Stomach (tissue), 9 donors: ENCODE measurements around the gene KRTAP10-3. TPM values are rescaled to one million over a fixed set of nuclear protein-coding genes. Genes with fewer than 3 reads are reported as not detected.

Experiments
- DNase-seq, 2 donors: peaks; one replicate each; pipeline versions ENCODE4 v3.0.0 to v3.0.0-alpha.2; 2013 to 2019
- H3K27ac ChIP-seq, 5 donors: fragments of 200-600 bp in 4 of 5; sonication (generic) in 4 of 5; one replicate each; pipeline ENCODE4 v1.5.1; 2013 to 2019; ENCODE audit warnings: mild to moderate bottlenecking in 1 of 5, moderate library complexity in 1 of 5
- H3K27me3 ChIP-seq, 3 donors: fragments of 200-600 bp; sonication (generic); one replicate each; pipeline ENCODE4 v1.5.1; 2017 to 2019; ENCODE audit warnings: mixed run types in 1 of 3
- H3K36me3 ChIP-seq, 4 donors: fragments of 200-600 bp; sonication (generic); 1 replicate in 3 of 4; 2 replicates in 1 of 4; pipeline ENCODE4 v1.5.1; 2016 to 2019
- H3K4me1 ChIP-seq, 4 donors: fragments of 200-600 bp; sonication (generic); one replicate each; pipeline ENCODE4 v1.5.1; 2016 to 2019
- H3K4me3 ChIP-seq, 4 donors: fragments of 200-600 bp; sonication (generic) in 3 of 4; one replicate each; pipeline ENCODE4 v1.5.1; 2016 to 2019; ENCODE audit warnings: mild to moderate bottlenecking in 1 of 4
- H3K9me3 ChIP-seq, 4 donors: fragments of 200-600 bp; sonication (generic); one replicate each; pipeline ENCODE4 v1.5.1; 2016 to 2019
- CTCF ChIP-seq, 7 experiments: fragments of 450-650 bp in 4 of 7; fragments of 200-600 bp in 3 of 7; sonication (generic) in 3 of 7; IDR thresholded peaks; one replicate each; pipeline ENCODE4 v1.5.1; 2016 to 2019; ENCODE audit warnings: antibody characterized with exemption in 7 of 7, control low read depth in 2 of 7, mild to moderate bottlenecking in 1 of 7
- EP300 ChIP-seq: sonication (generic); formaldehyde crosslinking; IDR thresholded peaks from one replicate; pipeline ENCODE4 v1.6.1; 2017; ENCODE audit warnings: antibody characterized with exemption
- POLR2A ChIP-seq, 4 donors: fragments of 450-650 bp; IDR thresholded peaks; one replicate each; pipeline ENCODE4 v1.6.1; 2016; ENCODE audit warnings: antibody characterized with exemption in 4 of 4, control low read depth in 2 of 4, mild to moderate bottlenecking in 1 of 4, moderate library complexity in 1 of 4
- POLR2AphosphoS5 ChIP-seq, 3 donors: sonication (generic); formaldehyde crosslinking; IDR thresholded peaks; one replicate each; pipeline ENCODE4 v1.6.1; 2016; ENCODE audit warnings: antibody characterized with exemption in 3 of 3
- WGBS, 5 donors: extraction: QIAGEN DNeasy Blood & Tissue Kit in 3 of 5; methylation state at CpG; one replicate each; pipeline versions ENCODE4 v1.1.5 to v1.1.7; 2013 to 2018; 5-methylcytosine and 5-hydroxymethylcytosine counted together
- intact Hi-C: fragments of 100-400 bp; cut with DNase I; formaldehyde crosslinking; loops from one replicate; pipeline ENCODE4 v1.15.1; 2023; ENCODE audit warnings: low total_unique reads
- polyA plus RNA-seq, 3 donors: library from polyadenylated mRNA; stranded (reverse); fragments of 200-250 nt; gene quantifications; one replicate each; pipeline ENCODE4 v1.2.3, GENCODE V29; 2013
- total RNA-seq, 5 donors: library from RNA; depleted of rRNA; stranded (reverse); fragments of >200 nt; gene quantifications; one replicate each; pipeline versions ENCODE4 v1.1.0 to v1.2.3, GENCODE V29; 2014 to 2016
- donor health status: healthy with polysubstance abuse.
- donor health status: Bipolar disorder and iron deficiency.
- donor health status: healthy.

The KRTAP10-3 gene
- total and polyA plus RNA-seq, 8 donors, result not detected

GRCh38 chr21:44515359-44516165 is 43.0 kb downstream of the KRTAP10-3 start:
- WGBS, 5 donors, result 84 to 89% (median 88%) methylated on average over 22 to 32 of the region's 32 CpGs
- intact Hi-C loops, result loop anchor here (10.0 kb wide), 1 partner anchor 279 kb away; no protein-coding TSS in a partner anchor
- no peaks in the 10 kb centered on the region for H3K9me3 ChIP-seq

GRCh38 chr21:44514746-44515358 is 43.7 kb downstream of the KRTAP10-3 start:
- no peak for DNase-seq
- H3K36me3 ChIP-seq, result no peaks in the 10 kb centered on the region
- H3K9me3 ChIP-seq, result no peaks in the 10 kb centered on the region
- intact Hi-C loops, result loop anchor here (10.0 kb wide), 1 partner anchor 280 kb away; no protein-coding TSS in a partner anchor
- H3K27ac ChIP-seq, result no peak overlapping the region
- H3K27me3 ChIP-seq, result peaks cover 0 to 31% (median 5%) of the 10 kb centered on the region in 3 donors
- no peak overlapping the region for H3K4me3 ChIP-seq
- H3K4me1 ChIP-seq, result peaks cover 7 to 11% (median 10%) of the 10 kb centered on the region in 4 donors
- 73 to 83% (median 82%) methylated on average over 11 of the region's 11 CpGs for WGBS, 5 donors
- TF ChIP-seq POLR2A (IDR thresholded peaks at IDR 0.05), result no peak
- TF ChIP-seq POLR2AphosphoS5 (IDR thresholded peaks at IDR 0.05), result no peak
- TF ChIP-seq CTCF (IDR thresholded peaks at IDR 0.05), result no peak
- no peak for TF ChIP-seq EP300

More at GRCh38 chr21:44515359-44516165, 43.0 kb downstream of the KRTAP10-3 start:
- no peak overlapping the region for H3K27ac ChIP-seq
- H3K4me1 ChIP-seq, result peaks cover 3 to 4% (median 3%) of the 10 kb centered on the region in 4 donors
- H3K4me3 ChIP-seq, result no peak overlapping the region
- DNase-seq, result no peak
- no peak for TF ChIP-seq EP300
- no peak for TF ChIP-seq CTCF (IDR thresholded peaks at IDR 0.05)
- TF ChIP-seq POLR2A (IDR thresholded peaks at IDR 0.05), result no peak
- peaks cover 0 to 31% (median 2%) of the 10 kb centered on the region in 3 donors for H3K27me3 ChIP-seq
- no peaks in the 10 kb centered on the region for H3K36me3 ChIP-seq

- Histone ChIP-seq H3K36me3 (no peaks in the 10 kb centered on the region), H3K27ac (no peak overlapping the region), H3K4me1 (peaks cover 7 to 15% (median 13%) of the 10 kb centered on the region in 4 donors), H3K4me3 (no peak overlapping the region), H3K27me3 (peaks cover 0 to 35% (median 5%) of the 10 kb centered on the region in 3 donors), H3K9me3 (no peaks in the 10 kb centered on the region)
- no peak for TF ChIP-seq EP300
- TF ChIP-seq POLR2A (IDR thresholded peaks at IDR 0.05), result no peak
- no peak for TF ChIP-seq POLR2AphosphoS5 (IDR thresholded peaks at IDR 0.05)
- no peak for TF ChIP-seq CTCF (IDR thresholded peaks at IDR 0.05)
- intact Hi-C loops, result loop anchor here (10.0 kb wide), 1 partner anchor 281 kb away; no protein-coding TSS in a partner anchor
- 92 to 95% (median 93%) methylated on average over 4 to 7 of the region's 7 CpGs for WGBS, 5 donors
- no peak for DNase-seq
Measured at GRCh38 chr21:44514218-44514520, 44.4 kb downstream of the KRTAP10-3 start.

GRCh38 chr21:44513389-44514217 is 45.0 kb downstream of the KRTAP10-3 start:
- intact Hi-C loops, result loop anchor here (10.0 kb wide), 1 partner anchor 281 kb away; no protein-coding TSS in a partner anchor
- Histone ChIP-seq H3K4me3 (no peak overlapping the region), H3K9me3 (no peaks in the 10 kb centered on the region), H3K27ac (no peak overlapping the region), H3K4me1 (peaks cover 7 to 15% (median 13%) of the 10 kb centered on the region in 4 donors), H3K27me3 (peaks cover 0 to 40% (median 5%) of the 10 kb centered on the region in 3 donors), H3K36me3 (no peaks in the 10 kb centered on the region)
- DNase-seq, result no peak
- WGBS, 5 donors, result 53 to 78% (median 63%) methylated on average over 7 to 15 of the region's 15 CpGs
- no peak for TF ChIP-seq POLR2A (IDR thresholded peaks at IDR 0.05)
- no peak for TF ChIP-seq EP300
- no peak for TF ChIP-seq CTCF (IDR thresholded peaks at IDR 0.05)
- no peak for TF ChIP-seq POLR2AphosphoS5 (IDR thresholded peaks at IDR 0.05)
